Uterus (tissue), 4 donors: ENCODE measurements around the gene CEP63. TPM values are rescaled to one million over a fixed set of nuclear protein-coding genes. Genes with fewer than 3 reads are reported as not detected.

ENCODE experiments used
- DNase-seq, 2 donors: peaks; one replicate each; pipeline ENCODE4 v3.0.0-alpha.2; 2019 to 2020
- H3K27ac ChIP-seq, 2 donors: fragments of 200-600 bp; sonication (generic); 1 replicate in 1 of 2; 2 replicates in 1 of 2; pipeline ENCODE4 v1.5.1; 2016 to 2018
- H3K27me3 ChIP-seq, 2 donors: fragments of 200-600 bp; sonication (generic); one replicate each; pipeline ENCODE4 v1.5.1; 2018 to 2019; ENCODE audit warnings: control low read depth in 1 of 2
- H3K36me3 ChIP-seq, 2 donors: fragments of 200-600 bp; sonication (generic); one replicate each; pipeline ENCODE4 v1.5.1; 2019; ENCODE audit warnings: control low read depth in 1 of 2
- H3K4me1 ChIP-seq, 2 donors: fragments of 200-600 bp; sonication (generic); one replicate each; pipeline ENCODE4 v1.5.1; 2018 to 2019; ENCODE audit warnings: control low read depth in 1 of 2
- H3K4me3 ChIP-seq, 2 donors: fragments of 200-600 bp; sonication (generic); 1 replicate in 1 of 2; 2 replicates in 1 of 2; pipeline ENCODE4 v1.5.1; 2018 to 2019; ENCODE audit warnings: mild to moderate bottlenecking in 1 of 2
- H3K9me3 ChIP-seq, 2 donors: fragments of 200-600 bp; sonication (generic); one replicate each; pipeline ENCODE4 v1.5.1; 2019; ENCODE audit warnings: control low read depth in 1 of 2
- POLR2A ChIP-seq, 2 donors: fragments of 450-650 bp; IDR thresholded peaks; one replicate each; pipeline ENCODE4 v1.6.1; 2016; ENCODE audit warnings: antibody characterized with exemption in 2 of 2, mild to moderate bottlenecking in 1 of 2, moderate library complexity in 1 of 2
- intact Hi-C: fragments of 100-400 bp; cut with DNase I; formaldehyde crosslinking; loops from one replicate; pipeline ENCODE4 v1.15.1; 2023; ENCODE audit warnings: low total_unique reads
- total RNA-seq, 4 donors: library from RNA; depleted of rRNA in 3 of 4; stranded (reverse); fragments of >200 nt in 3 of 4; gene quantifications; one replicate each; pipeline versions ENCODE4 v1.1.0 to v1.2.4, GENCODE V29; 2014 to 2023
- TF ChIP-seq, protein P1 (sequence below), 4 experiments: fragments of 200-600 bp in 2 of 4; fragments of 450-650 bp in 2 of 4; sonication (generic) in 2 of 4; IDR thresholded peaks; one replicate each; pipeline ENCODE4 v1.5.1; 2016 to 2019; ENCODE audit warnings: antibody characterized with exemption in 4 of 4, mild to moderate bottlenecking in 2 of 4, moderate library complexity in 1 of 4
- donor health status: DM: yes; HTN: yes; CAD: no.

The CEP63 gene
- total RNA-seq, 4 donors from 2014 or later, result 5.9 to 25.5 (median 16.5) TPM

DNA sequence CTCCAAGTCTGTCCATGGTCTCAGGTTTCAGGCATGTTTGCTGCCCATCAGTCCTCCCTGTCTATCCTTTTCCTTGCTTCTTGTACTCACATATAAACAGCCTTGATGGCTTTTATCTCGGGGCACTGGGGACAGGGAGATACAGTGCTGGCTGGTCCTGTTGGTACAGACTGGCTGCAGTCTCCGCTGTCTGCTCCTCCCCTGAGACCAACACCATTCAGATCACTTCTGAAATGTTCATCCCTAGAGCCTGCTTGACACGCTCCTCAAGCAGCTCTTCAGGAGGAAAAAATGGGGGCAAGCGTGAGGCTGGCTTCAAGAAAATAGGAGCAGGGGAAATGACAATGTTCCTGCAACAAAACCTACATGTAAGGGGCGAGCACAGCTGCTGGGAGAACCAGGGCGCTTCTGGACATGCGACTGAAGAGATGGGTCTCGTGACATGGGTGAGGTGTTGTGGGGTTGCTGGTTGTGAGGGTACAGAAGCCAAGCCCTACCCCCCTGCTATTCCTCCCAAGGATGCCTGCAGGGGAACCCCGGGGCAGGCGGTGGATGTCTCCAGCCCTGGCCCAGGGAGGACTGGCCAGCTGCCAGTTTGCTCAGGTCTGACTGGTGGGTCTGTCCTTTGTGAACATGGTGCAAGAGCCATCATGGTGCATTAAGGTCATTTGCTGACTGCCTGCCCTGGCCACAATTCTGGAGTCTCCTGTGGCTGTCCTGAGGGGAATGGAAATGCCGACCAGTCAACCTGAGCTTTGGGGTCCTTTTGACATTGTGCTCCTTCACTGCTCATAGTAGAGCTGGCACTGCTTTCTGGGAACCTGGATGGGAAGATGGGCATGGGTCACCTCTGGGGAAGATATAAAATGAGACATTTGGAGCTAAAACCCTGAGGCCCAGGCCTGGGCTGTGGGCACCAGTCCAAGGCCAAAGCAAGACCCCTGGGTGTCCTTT is 124.9 kb downstream of the CEP63 start:
- TF ChIP-seq POLR2A (IDR thresholded peaks at IDR 0.05), result no peak
- TF ChIP-seq, protein P1, sequence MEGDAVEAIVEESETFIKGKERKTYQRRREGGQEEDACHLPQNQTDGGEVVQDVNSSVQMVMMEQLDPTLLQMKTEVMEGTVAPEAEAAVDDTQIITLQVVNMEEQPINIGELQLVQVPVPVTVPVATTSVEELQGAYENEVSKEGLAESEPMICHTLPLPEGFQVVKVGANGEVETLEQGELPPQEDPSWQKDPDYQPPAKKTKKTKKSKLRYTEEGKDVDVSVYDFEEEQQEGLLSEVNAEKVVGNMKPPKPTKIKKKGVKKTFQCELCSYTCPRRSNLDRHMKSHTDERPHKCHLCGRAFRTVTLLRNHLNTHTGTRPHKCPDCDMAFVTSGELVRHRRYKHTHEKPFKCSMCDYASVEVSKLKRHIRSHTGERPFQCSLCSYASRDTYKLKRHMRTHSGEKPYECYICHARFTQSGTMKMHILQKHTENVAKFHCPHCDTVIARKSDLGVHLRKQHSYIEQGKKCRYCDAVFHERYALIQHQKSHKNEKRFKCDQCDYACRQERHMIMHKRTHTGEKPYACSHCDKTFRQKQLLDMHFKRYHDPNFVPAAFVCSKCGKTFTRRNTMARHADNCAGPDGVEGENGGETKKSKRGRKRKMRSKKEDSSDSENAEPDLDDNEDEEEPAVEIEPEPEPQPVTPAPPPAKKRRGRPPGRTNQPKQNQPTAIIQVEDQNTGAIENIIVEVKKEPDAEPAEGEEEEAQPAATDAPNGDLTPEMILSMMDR (IDR thresholded peaks at IDR 0.05), result no peak
- Histone ChIP-seq H3K27me3 (no peaks in the 10 kb centered on the region), H3K9me3 (no peaks in the 10 kb centered on the region), H3K36me3 (no peaks in the 10 kb centered on the region), H3K4me1 (no peaks in the 10 kb centered on the region), H3K4me3 (no peak overlapping the region), H3K27ac (no peak overlapping the region)
- intact Hi-C loops, result no loop called here
- no peak for DNase-seq

DNA sequence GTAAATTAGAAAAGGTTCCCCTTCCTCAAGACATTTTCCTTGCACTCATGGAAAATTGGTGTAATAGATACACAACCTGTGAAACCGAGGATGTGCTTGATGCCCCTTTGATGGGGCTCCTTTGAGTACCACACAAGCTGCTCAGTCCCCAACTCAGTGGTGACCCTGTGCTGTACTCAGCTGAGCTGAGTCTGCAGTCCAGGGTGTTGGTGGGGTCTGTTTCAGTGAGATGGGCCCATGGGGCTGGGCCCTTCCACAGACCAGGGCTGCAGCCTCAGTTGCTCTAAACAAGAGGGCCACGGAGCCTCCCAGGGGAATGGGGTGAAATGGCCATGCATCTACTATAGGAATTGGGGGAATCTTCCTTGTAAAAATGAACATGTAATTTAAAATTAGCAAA is 125.7 kb downstream of the CEP63 start:
- H3K4me1 ChIP-seq, result no peaks in the 10 kb centered on the region
- intact Hi-C loops, result no loop called here
- H3K27ac ChIP-seq, result no peak overlapping the region
- no peaks in the 10 kb centered on the region for H3K36me3 ChIP-seq
- TF ChIP-seq, protein P1 (IDR thresholded peaks at IDR 0.05), result no peak
- no peak for TF ChIP-seq POLR2A (IDR thresholded peaks at IDR 0.05)
- no peaks in the 10 kb centered on the region for H3K27me3 ChIP-seq
- DNase-seq, result no peak
- no peak overlapping the region for H3K4me3 ChIP-seq
- no peaks in the 10 kb centered on the region for H3K9me3 ChIP-seq

DNA sequence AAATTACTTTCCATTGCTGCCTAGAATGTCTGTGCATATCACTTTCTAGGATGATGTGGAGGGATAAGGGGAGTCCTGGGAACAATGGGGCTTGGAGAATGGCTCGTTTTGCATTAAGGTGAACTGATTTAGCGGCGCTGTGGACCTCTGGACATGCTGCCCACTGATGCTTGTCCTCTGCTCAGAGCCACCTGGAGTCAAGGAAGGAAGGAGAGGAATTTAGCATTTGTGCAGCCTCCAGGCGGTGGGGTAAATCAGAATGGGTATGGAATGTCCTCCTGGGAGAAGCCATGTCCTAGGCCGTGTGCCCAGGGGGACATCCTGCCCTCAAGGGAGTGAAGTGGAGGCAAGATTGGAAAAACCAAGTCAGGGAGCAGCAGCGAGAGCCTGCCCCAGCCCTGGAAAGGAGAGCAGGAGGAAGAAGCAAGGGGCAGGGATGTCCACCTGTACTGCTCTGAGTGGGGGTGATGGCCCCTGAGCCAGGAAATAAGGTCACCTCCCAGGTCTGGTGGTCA is 127.2 kb downstream of the CEP63 start:
- Histone ChIP-seq H3K9me3 (no peaks in the 10 kb centered on the region), H3K36me3 (no peaks in the 10 kb centered on the region), H3K27me3 (no peaks in the 10 kb centered on the region), H3K4me3 (no peak overlapping the region), H3K27ac (no peak overlapping the region), H3K4me1 (no peaks in the 10 kb centered on the region)
- intact Hi-C loops, result no loop called here
- TF ChIP-seq, protein P1 (IDR thresholded peaks at IDR 0.05), result no peak
- no peak for TF ChIP-seq POLR2A (IDR thresholded peaks at IDR 0.05)
- DNase-seq, result no peak

DNA sequence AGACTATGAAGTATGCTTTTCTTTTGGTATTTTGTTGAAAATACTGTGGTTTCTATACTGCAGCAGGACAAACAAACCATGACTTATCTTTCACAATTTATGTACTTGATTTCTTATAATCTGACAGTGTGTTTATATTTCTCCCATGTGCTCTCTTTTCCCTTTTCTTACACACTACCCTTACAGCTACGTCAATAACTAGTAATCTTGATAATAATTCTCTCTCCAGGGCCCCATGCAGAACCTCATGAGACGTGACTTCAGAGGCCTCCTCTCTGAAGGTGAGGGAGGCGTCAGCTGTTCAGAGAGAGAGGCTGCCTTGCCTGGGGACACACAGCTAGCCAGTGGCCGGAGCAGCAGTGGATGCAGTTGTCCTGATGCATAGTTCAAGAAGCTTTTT is 129.1 kb downstream of the CEP63 start:
- H3K36me3 ChIP-seq, result no peaks in the 10 kb centered on the region

More for the DNA sequence above, 129.1 kb downstream of the CEP63 start:
- no peak for DNase-seq
- Histone ChIP-seq H3K27me3 (no peaks in the 10 kb centered on the region), H3K4me3 (no peak overlapping the region), H3K27ac (no peak overlapping the region), H3K4me1 (no peaks in the 10 kb centered on the region), H3K9me3 (no peaks in the 10 kb centered on the region)
- TF ChIP-seq POLR2A (IDR thresholded peaks at IDR 0.05), result no peak
- TF ChIP-seq, protein P1 (IDR thresholded peaks at IDR 0.05), result no peak
- intact Hi-C loops, result no loop called here
